Adipocyte (in vitro differentiated cells): ENCODE measurements around the gene HOXA5.
A peak's percentile ranks its signal among the peaks of the same experiment; 100 is the strongest.

Experiments used
- DNase-seq: peaks from one replicate; pipeline ENCODE4 v3.0.0-alpha.2; 2015; ENCODE audit warnings: low read depth
- H3K27me3 ChIP-seq: replicated peaks from 2 replicates; pipeline ENCODE4 v1.7.0; 2013; ENCODE audit warnings: mild to moderate bottlenecking, low read length, moderate library complexity; ENCODE audit not compliant: control insufficient read depth, insufficient read depth
- H3K36me3 ChIP-seq: 2 replicates; pipeline ENCODE4 v1.7.0; 2013; ENCODE audit warnings: low read length, mild to moderate bottlenecking, moderate library complexity; ENCODE audit not compliant: control insufficient read depth, insufficient read depth, severe bottlenecking
- H3K4me1 ChIP-seq: 2 replicates; pipeline ENCODE4 v1.7.0; 2013; ENCODE audit warnings: mild to moderate bottlenecking, low read length, moderate library complexity; ENCODE audit not compliant: control insufficient read depth, insufficient read depth
- H3K4me3 ChIP-seq: 2 replicates; pipeline ENCODE4 v1.7.0; 2013; ENCODE audit warnings: mild to moderate bottlenecking, low read length, moderate library complexity
- H3K9ac ChIP-seq: 2 replicates; pipeline ENCODE4 v1.7.0; 2013; ENCODE audit warnings: mild to moderate bottlenecking, low read length, moderate library complexity
- H3K9me3 ChIP-seq: 2 replicates; pipeline ENCODE4 v1.7.0; 2013; ENCODE audit warnings: mild to moderate bottlenecking, low read length, moderate library complexity; ENCODE audit not compliant: control insufficient read depth

Gene HOXA5

DNA sequence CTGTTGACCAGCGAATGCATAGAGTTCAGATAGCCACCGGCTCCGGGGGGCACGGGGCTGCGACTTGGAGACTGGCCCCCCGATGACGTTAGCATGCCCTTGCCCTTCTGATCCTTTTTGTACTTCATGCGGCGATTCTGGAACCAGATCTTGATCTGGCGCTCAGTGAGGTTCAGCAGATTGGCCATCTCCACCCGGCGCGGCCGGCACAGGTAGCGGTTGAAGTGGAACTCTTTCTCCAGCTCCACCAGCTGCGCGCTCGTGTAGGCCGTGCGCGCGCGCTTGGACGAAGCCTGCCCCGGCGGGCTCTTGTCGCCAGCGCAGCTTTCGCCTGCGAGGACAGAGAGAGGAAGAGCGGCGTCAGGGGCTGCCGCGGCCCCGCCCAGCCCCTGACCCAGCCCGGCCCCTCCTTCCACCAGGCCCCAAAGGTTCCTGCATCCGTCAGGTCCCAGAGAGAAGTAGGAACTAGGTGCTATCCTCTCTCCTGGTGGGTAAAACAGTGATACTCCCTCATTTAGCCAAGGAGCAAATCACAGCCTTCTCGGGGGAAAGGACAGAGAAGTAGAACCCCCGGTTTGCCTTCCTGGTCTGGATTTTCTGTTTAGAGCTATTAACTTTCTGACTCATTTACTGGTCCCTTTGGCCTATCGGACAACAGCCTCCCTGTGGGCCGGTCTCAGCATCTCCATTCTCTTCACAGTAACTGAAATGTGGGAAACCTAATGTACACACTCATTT is 34.9 kb downstream of the HOXA5 start:
- no peaks in the 10 kb centered on the region for H3K9me3 ChIP-seq
- peak overlapping the region; percentile 40 for H3K4me3 ChIP-seq
- H3K9ac ChIP-seq, result peak overlapping the region; percentile 61
- H3K27me3 ChIP-seq, result no peaks in the 10 kb centered on the region
- no peaks in the 10 kb centered on the region for H3K36me3 ChIP-seq
- DNase-seq, result no peak
- H3K4me1 ChIP-seq, result peaks cover 67% of the 10 kb centered on the region

DNA sequence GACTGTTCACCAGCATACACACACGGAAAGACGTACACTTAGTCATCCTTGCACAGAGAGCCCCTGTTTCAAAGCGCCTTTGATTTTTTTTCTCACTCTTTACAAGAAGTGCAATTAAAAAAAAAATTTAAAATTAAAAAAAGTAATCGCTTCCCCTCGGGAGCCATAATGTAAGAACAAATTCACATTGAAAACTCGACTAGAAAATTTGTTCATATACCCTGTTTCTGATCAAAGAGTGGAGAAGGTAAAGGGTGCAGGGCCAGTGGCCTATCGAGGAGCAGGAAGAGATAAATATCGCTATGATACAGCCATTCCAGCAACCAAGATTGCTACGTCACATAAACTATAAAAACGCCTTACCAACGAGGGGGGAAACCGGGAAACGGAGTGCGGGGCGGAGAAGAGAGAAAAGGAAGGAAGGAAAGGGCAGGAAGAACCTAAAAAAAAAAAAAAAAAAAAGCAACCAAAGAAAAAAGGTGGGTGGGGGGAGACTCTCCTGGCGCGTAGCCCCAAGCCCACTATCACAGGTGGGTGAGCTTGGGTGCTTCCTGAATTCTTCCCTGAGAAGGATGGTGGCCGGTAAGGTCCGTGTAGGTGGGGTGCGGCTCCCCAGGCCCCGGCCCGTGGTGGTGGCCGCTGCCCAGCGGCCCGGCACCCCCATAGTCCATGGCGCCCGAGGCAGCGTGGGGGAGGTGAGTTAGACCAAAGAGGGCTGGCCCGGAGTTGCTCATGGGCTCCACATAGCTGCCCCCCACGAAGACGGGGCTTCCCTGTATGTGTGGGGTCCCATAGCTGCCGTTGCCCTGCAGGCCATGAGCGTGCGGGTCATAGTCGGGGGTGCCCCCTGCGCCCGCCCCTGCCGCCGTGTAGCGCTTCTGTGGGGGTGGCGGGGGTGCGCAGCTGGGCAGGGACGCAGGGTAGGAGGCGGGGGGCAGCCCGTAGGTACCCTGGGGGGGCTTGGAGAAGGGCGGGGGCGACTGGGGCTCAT is 35.8 kb downstream of the HOXA5 start:
- no peak for DNase-seq
- peaks cover 63% of the 10 kb centered on the region for H3K4me1 ChIP-seq
- no peaks in the 10 kb centered on the region for H3K9me3 ChIP-seq
- H3K27me3 ChIP-seq, result no peaks in the 10 kb centered on the region
- peak overlapping the region; percentile 37 for H3K4me3 ChIP-seq
- H3K36me3 ChIP-seq, result no peaks in the 10 kb centered on the region
- peak overlapping the region; percentile 80 for H3K9ac ChIP-seq

DNA sequence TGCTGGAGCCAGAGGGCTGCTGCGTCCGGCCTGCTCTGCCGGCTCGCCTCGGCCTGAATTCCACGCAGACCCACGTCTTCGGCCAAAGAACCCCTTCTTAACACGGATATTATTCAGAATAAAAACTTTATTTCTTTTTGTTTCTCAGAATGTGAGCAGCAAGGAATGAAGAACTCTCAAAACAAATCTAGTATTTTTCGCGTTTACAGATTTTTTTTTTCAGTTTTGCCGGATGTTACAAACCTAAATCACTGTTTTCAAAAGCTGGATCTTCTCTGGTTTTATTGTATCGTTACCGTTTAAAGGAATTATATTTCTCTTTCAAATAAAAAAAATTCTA is 36.6 kb downstream of the HOXA5 start:
- peak overlapping the region; percentile 64 for H3K4me3 ChIP-seq
- peaks cover 55% of the 10 kb centered on the region for H3K4me1 ChIP-seq
- no peaks in the 10 kb centered on the region for H3K36me3 ChIP-seq
- no peaks in the 10 kb centered on the region for H3K27me3 ChIP-seq
- no peak for DNase-seq
- no peaks in the 10 kb centered on the region for H3K9me3 ChIP-seq
- H3K9ac ChIP-seq, result peak overlapping the region; percentile 80

DNA sequence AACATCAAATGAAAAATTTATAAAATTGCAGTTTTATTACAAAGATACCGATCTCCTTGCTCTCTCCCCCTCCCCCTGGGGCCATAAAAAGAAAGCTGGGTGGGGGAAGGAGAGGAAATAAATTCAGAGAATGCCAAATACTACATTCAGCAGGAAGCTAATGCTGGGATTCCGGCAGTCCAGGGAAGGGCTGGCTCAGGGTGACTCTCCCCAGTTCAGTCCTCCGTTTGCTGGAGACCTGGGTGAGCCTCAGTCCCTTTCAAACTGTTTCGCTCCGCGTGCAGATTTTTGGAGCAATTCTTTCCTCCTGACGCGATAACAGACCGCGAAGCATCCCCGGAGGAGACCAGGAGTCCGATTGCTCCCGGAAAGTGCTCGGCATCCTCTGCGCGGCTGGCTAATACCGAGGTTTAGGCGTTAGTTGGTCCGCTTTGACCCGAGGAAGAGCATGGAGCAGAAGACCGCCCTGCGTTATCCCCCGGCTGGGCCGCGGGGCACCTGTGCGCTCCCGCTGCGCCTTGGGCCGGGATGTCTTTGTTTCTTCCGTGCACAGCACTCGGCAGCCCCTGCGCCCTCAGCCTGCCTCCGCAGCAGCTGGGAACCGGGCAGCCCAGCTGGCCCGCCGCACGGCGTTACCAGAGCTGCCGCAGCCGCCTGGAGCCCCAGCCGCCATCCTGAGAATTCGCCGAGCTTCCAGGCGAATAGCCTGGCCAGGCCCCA is 37.1 kb downstream of the HOXA5 start:
- H3K4me3 ChIP-seq, result peak overlapping the region; percentile 64

DNA sequence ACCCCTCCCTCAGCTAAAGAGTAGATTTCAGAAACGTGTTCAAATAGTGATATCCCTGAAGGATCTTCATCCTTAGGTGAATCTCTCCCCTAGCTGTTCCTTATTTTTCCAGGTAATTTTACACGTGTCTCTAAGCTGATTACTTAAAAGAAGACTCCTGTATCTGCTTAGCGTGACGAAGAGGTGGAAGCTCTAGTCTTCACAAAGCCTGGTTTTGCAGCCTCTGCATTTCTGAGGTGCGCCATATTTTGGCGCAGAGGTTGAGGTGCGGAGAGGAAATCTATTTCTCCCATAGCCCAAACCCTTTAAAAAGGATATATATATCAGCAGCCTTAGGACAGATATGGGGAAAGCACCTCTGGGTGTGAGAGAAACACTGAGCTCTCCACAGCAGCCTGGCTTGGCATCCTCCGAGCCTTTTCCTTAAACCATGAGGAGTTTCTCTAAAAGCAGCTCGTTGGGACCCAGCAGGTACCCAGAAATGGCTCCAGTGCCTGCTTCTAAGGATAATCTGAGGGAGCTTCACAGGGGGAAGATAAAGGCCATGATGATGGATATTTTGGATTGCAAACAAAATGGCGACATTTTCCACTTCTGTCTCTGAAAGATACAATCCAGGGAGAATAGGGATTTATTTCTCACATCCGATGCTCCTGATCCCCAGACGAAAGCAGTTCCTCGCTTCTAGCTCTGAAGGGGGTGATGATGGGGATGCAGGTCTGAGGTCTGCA is 38.0 kb downstream of the HOXA5 start:
- DNase-seq, result no peak
- Histone ChIP-seq H3K4me1 (peaks cover 55% of the 10 kb centered on the region), H3K36me3 (no peaks in the 10 kb centered on the region), H3K9ac (peak overlapping the region; percentile 80), H3K4me3 (peak overlapping the region; percentile 64), H3K27me3 (no peaks in the 10 kb centered on the region), H3K9me3 (no peaks in the 10 kb centered on the region)

More for the DNA sequence above, 37.1 kb downstream of the HOXA5 start:
- Histone ChIP-seq H3K4me1 (peaks cover 55% of the 10 kb centered on the region), H3K36me3 (no peaks in the 10 kb centered on the region), H3K9ac (peak overlapping the region; percentile 80), H3K9me3 (no peaks in the 10 kb centered on the region), H3K27me3 (no peaks in the 10 kb centered on the region)
- DNase-seq, result peak; percentile 27

DNA sequence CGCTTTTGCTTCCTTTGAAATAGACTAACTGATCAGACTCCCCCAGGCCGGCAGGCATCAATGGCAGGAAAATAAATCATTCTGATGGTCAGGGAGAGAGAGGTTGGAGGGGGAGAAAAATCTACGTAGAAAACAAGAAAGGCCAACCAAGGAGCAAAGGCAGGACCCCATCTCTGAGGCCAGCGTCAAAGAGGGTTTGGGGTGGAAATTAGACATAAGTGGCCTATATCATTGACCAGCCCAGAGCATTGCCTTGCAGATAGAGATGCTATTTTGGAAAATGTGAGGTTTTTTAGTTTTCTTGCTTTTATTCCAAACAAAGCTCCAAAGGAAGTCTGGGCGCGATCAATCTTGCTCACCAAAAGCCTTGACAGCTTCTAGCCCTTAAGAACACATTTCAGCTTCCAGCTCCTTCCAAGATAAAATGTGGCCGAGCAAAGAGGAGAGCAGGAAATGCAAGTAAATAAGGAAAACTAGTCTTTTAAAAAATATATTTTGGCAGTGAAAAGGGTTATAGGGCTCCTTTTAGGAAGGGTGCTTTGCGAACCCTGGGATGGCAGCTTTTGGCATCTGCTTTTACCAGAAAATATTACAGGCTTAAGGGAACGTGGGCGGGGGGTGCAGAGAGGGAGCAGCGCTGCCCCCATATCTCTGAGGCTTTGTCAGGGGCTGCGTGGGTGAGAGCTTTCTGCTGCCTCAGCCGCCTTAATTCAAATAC is 39.0 kb downstream of the HOXA5 start:
- Histone ChIP-seq H3K4me3 (no peak overlapping the region), H3K36me3 (no peaks in the 10 kb centered on the region), H3K27me3 (no peaks in the 10 kb centered on the region), H3K9ac (peak overlapping the region; percentile 60), H3K4me1 (peaks cover 55% of the 10 kb centered on the region), H3K9me3 (no peaks in the 10 kb centered on the region)
- DNase-seq, result no peak

DNA sequence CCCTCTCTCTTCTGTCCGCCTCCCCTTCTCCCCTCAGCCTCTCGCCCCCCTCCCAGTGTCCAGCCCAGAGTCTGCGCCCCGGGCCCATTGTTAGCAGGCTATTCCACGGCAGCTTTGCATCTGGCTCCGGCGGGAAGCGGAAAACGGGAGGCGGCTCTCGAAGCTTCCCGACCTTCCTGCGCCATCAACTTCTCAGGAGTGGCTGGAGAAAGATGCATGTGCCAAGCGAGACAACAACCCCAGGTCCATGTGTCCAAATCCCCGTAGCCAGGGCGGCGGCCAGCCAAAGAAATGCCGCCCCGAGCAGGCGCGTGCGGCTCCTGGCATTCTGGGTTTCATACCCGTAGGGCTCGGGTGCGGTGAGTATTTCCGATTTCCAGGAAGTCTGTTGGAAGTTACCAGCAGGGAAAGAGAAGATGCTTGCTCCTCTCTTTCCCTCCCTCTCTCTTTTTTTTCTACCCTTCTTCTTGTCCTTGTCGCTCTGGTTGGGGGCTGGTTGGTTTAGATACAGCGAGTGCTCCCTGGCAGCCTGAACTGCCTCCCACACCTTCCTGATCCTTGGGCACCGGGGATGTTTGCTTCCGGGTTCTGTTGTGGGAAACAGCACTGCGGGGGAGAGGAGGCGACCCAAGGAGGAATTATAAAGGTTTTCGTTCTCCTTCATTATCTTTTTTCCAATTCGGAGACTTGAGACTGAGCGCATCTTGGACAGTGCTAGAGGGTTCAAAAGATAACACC is 39.8 kb downstream of the HOXA5 start:
- Histone ChIP-seq H3K4me1 (peaks cover 57% of the 10 kb centered on the region), H3K36me3 (no peaks in the 10 kb centered on the region), H3K9me3 (no peaks in the 10 kb centered on the region), H3K9ac (peak overlapping the region; percentile 60), H3K4me3 (peak overlapping the region; percentile 66), H3K27me3 (no peaks in the 10 kb centered on the region)
- no peak for DNase-seq

DNA sequence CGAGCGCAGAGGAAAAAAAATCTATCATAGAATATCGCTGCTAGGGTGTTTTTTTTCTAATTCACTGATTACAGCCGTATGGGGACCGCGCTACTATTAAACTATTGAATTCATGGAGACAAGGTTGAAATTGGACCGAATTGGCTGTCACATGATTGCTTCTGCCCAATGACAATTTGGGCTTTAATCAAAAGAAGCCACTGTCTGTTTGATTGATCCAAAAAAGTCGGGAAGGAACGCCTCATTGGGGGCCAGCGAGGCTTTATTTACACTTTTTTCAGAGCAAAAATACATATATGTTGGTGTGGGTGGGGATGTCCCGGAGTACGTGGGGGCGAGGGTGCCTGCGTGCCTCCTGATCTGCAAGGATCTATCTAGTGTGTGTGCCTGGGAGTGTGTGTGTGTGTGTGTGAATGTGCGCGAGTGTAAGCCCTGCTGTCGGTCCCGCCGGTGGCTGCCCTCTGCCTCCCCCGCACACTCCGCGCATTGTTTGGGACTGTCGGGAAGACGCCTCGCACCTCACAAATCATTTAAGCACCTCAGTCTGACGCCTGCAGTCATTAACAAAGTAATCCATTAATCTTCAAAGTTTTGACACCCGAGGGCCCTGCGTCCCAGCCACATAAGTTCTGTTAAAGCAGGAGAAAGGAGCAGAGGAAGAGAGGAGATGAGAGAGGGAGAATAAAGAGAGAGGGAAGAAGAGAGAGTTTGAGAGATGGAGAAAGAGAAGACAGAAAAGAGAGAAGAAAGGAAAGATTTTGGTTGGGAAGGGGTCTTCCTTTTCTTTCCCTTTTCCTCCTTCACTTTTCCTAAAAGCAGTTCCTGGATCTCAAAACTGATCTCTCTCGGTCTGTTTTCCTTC is 40.7 kb downstream of the HOXA5 start, which contains the start of gene HOXA2:
HOXA2 (minus strand) TSS at position 103 of the 862 bp plus-strand sequence. CDS start 183 bp downstream, outside the sequence.
- H3K4me3 ChIP-seq, result peak within 1 kb of the TSS; percentile 66
- no peaks in the 10 kb centered on the region for H3K27me3 ChIP-seq
- DNase-seq, result no peak
- H3K9ac ChIP-seq, result peak within 1 kb of the TSS; percentile 60
- H3K9me3 ChIP-seq, result no peaks in the 10 kb centered on the region
- no peaks in the 10 kb centered on the region for H3K36me3 ChIP-seq
- peaks cover 63% of the 10 kb centered on the region for H3K4me1 ChIP-seq

DNA sequence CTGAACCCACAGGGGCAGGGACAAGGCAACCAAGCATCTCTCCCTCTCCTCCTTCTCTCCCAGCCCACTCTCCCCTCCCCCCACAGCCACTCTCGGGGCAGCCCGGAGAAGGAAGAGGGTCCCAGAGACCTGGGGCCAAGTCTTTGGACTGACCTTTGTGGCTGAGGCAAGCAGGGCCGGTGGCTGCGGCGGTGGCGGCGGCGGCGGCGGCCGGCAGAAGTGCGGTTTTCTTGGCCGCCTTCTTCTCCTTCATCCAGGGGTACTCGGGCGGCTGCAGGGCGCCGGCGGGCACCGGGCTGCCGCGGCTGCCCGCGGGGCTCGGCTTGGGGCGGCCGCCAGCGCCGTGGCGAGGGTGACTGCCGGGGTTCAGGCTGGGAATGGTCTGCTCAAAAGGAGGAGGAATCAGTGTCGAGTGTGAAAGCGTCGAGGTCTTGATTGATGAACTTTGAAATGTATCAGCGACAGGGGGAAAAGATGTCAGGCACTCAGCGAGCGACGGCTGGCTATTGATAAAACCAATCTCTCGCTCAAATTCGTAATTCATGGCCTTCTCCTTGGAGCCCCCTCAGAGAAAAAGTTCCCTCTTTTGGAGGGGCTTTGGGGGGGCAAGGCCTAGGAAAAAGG is 41.4 kb downstream of the HOXA5 start:
- H3K9ac ChIP-seq, result peak overlapping the region; percentile 60
- no peaks in the 10 kb centered on the region for H3K36me3 ChIP-seq
- no peaks in the 10 kb centered on the region for H3K9me3 ChIP-seq
- peak overlapping the region; percentile 66 for H3K4me3 ChIP-seq
- peaks cover 66% of the 10 kb centered on the region for H3K4me1 ChIP-seq
- no peak for DNase-seq
- no peaks in the 10 kb centered on the region for H3K27me3 ChIP-seq
